Breast epithelium (tissue), 3 donors: ENCODE results near the gene KRTAP23-1.

ENCODE experiments used
- CTCF ChIP-seq, 3 donors: fragments of 450-650 bp; IDR thresholded peaks; one replicate each; pipeline ENCODE4 v1.5.1; 2016 to 2017; ENCODE audit warnings: antibody characterized with exemption in 3 of 3, mild to moderate bottlenecking in 3 of 3, moderate library complexity in 3 of 3
- POLR2A ChIP-seq: fragments of 450-650 bp; IDR thresholded peaks from one replicate; pipeline ENCODE4 v1.6.1; 2016; ENCODE audit warnings: antibody characterized with exemption, mild to moderate bottlenecking, moderate library complexity
- POLR2AphosphoS5 ChIP-seq, 3 donors: sonication (generic); formaldehyde crosslinking; IDR thresholded peaks; one replicate each; pipeline ENCODE4 v1.6.1; 2017; ENCODE audit warnings: antibody characterized with exemption in 3 of 3

DNA sequence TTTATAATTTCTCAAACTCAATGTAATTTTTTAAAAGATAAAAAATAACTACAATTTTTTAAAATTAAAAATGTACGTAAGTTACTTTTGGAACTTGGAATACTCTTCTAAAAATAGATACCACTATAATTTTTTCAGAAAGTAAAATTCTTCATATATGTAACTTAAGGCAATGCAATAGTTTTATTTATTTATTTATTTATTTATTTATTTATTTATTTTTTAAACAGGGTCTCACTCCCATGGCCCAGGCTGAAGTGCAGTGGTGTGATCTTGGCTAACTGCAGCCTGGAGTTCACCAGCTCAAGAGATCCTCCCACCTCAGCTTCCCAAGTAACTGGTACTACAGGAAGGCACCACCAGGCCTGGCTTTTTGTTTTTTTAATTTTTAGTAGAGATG is 3.1 kb upstream of the KRTAP23-1 start:
- no peak for TF ChIP-seq CTCF (IDR thresholded peaks at IDR 0.05)
- no peak for TF ChIP-seq POLR2AphosphoS5 (IDR thresholded peaks at IDR 0.05)
- no peak for TF ChIP-seq POLR2A
